RWPE1 (cell line): Measurements from ENCODE around the gene C5.
A peak's percentile ranks its signal among the peaks of the same experiment; 100 is the strongest.

Source experiments
- CTCF ChIA-PET: fragments of 350-600 bp; sonication (Branson Sonifier 250); formaldehyde crosslinking; extraction: SDS; loops from one replicate; lab custom pipeline; 2021; lab: Yijun Ruan, JAX
- POLR2A ChIA-PET: fragments of 400-600 bp; formaldehyde crosslinking; extraction: SDS; loops from one replicate; lab custom pipeline; 2020; ENCODE audit warnings: antibody characterized with exemption; ENCODE audit not compliant: low non-redundant PET; lab: Yijun Ruan, JAX
- DNase-seq: peaks from one replicate; pipeline ENCODE4 v3.0.0; 2012; ENCODE audit warnings: low spot score
- H3K27ac ChIP-seq: fragments of 450-650 bp; 2 replicates; pipeline ENCODE4 v1.5.1; 2017
- TF ChIP-seq, protein P1 (sequence below): fragments of 450-650 bp; conservative IDR thresholded peaks from 2 replicates; pipeline ENCODE4 v1.5.1; 2017; ENCODE audit warnings: low read depth, mild to moderate bottlenecking

The C5 gene

GRCh38 chr9:120940573-120940972, 109.5 kb downstream of the C5 start:
- POLR2A ChIA-PET: no interaction called here
- no peak for DNase-seq
- CTCF ChIA-PET: interaction anchor here (0.6 kb wide), 1 partner anchor 166 kb away, joined by 5 read pairs; no protein-coding TSS in a partner anchor
- TF ChIP-seq, protein P1, sequence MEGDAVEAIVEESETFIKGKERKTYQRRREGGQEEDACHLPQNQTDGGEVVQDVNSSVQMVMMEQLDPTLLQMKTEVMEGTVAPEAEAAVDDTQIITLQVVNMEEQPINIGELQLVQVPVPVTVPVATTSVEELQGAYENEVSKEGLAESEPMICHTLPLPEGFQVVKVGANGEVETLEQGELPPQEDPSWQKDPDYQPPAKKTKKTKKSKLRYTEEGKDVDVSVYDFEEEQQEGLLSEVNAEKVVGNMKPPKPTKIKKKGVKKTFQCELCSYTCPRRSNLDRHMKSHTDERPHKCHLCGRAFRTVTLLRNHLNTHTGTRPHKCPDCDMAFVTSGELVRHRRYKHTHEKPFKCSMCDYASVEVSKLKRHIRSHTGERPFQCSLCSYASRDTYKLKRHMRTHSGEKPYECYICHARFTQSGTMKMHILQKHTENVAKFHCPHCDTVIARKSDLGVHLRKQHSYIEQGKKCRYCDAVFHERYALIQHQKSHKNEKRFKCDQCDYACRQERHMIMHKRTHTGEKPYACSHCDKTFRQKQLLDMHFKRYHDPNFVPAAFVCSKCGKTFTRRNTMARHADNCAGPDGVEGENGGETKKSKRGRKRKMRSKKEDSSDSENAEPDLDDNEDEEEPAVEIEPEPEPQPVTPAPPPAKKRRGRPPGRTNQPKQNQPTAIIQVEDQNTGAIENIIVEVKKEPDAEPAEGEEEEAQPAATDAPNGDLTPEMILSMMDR: no peak
- H3K27ac ChIP-seq: peak overlapping the region; percentile 69

GRCh38 chr9:120938851-120939250, 111.2 kb downstream of the C5 start:
- TF ChIP-seq, protein P1: no peak
- ChIA-PET POLR2A (no interaction called here), CTCF (interaction anchor here (1.0 kb wide), 1 partner anchor 183 kb away, joined by 4 read pairs; no protein-coding TSS in a partner anchor)
- DNase-seq: no peak
- no peak overlapping the region for H3K27ac ChIP-seq

- TF ChIP-seq, protein P1: no peak
- CTCF ChIA-PET: interaction anchor here (0.7 to 1.6 kb wide), 4 partner anchors 42 to 772 kb away, joined by 3 to 4 read pairs (median 3); partner anchors contain the start of gene PHF19
- POLR2A ChIA-PET: no interaction called here
- no peak for DNase-seq
- H3K27ac ChIP-seq: peak overlapping the region; percentile 99
Observed at GRCh38 chr9:120937596-120937995, 112.5 kb downstream of the C5 start.

- H3K27ac ChIP-seq: peak overlapping the region; percentile 99
- DNase-seq: no peak
- ChIA-PET POLR2A (no interaction called here), CTCF (interaction anchor here (0.6 to 1.6 kb wide), 20 partner anchors 13 to 772 kb away, joined by 3 to 7 read pairs (median 4); partner anchors contain the start of gene PHF19)
- TF ChIP-seq, protein P1: no peak
Observed at GRCh38 chr9:120937127-120937526, 112.9 kb downstream of the C5 start.

DNA sequence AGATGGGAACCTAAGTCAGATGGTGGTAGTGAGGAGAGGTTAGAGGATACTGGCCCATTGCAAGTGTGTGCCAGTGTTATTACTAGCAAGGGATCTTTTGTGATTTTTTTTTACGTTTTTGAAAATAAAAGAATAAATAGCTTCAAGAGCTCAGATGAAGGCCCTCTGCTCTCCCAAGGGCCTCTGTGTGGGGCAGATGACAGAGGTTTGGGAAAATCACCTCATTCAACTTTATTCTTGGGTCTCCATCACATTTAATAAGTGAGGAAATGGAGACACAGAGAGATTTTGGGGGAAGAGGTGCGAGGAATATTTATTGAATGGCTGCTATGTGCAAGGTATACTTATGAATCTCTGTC, 113.3 kb downstream of the C5 start:
- ChIA-PET CTCF (interaction anchor here (0.6 to 1.6 kb wide), 20 partner anchors 14 to 773 kb away, joined by 3 to 7 read pairs (median 4); partner anchors contain the start of gene PHF19), POLR2A (no interaction called here)
- peak overlapping the region; percentile 99 for H3K27ac ChIP-seq
- DNase-seq: no peak
- TF ChIP-seq, protein P1: peak; percentile 80; the same call in 1 of the 2 replicates

GRCh38 chr9:120936011-120936763, 113.9 kb downstream of the C5 start:
- CTCF ChIA-PET: interaction anchor here (0.6 to 1.5 kb wide), 11 partner anchors 9 to 582 kb away, joined by 3 to 7 read pairs (median 4); no protein-coding TSS in a partner anchor
- peak overlapping the region; percentile 99 for H3K27ac ChIP-seq
- peak; percentile 98 for DNase-seq
- TF ChIP-seq, protein P1: peak; percentile 99
- POLR2A ChIA-PET: no interaction called here
